Measurements from ENCODE around the gene KRTAP10-12. TPM values are rescaled to one million over a fixed set of nuclear protein-coding genes. Genes with fewer than 3 reads are reported as not detected.

Gene KRTAP10-12
- total RNA-seq, 1 experiment from 2014 or later = not detected

DNA sequence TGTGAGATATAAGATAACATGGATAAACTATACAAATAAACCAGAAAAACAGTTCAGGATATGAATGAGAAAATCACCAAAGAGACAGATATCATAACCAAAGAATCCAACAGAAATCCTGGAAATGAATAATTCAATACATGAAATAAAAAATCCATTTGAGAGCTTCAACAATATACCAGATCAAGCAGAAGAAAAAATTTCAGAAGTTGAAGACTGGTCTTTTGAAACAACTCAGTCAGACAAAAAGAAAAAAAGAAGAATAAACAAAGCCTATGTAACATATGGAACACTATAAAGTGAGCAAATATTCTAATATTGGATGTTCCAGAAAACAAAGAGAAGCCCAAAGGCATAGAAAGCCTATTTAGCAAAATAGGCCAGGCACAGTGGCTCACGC is 25.1 kb upstream of the KRTAP10-12 start:
- ChIA-PET POLR2A (no interaction called here), CTCF (no interaction called here)
- Mint-ChIP-seq H3K27ac (no peak overlapping the region), H3K4me1 (peaks cover 3% of the 10 kb centered on the region; the same call in 1 of the 2 replicates), H3K9me3 (peaks cover 54% of the 10 kb centered on the region), H3K27me3 (ENCODE audit: low read depth) (peaks cover 7% of the 10 kb centered on the region), H3K4me3 (no peak overlapping the region), H3K36me3 (peaks cover 47% of the 10 kb centered on the region)
- DNase-seq (ENCODE audit: low spot score) = no peak
- no peak for ATAC-seq
- TF ChIP-seq GTF2I (CRISPR knock-in tag; conservative IDR thresholded peaks at IDR 0.05) (no peak), CREM (CRISPR knock-in tag; IDR thresholded peaks at IDR 0.05) (no peak), ELF4 (CRISPR knock-in tag; IDR thresholded peaks at IDR 0.05; ENCODE audit: low read depth) (no peak), HMGA2 (CRISPR knock-in tag; IDR thresholded peaks at IDR 0.05) (no peak), ZNF138 (CRISPR knock-in tag; conservative IDR thresholded peaks at IDR 0.05) (no peak), FOXK1 (CRISPR knock-in tag; IDR thresholded peaks at IDR 0.05) (no peak), ZNF232 (CRISPR knock-in tag; IDR thresholded peaks at IDR 0.05) (no peak), GRHL2 (CRISPR knock-in tag; IDR thresholded peaks at IDR 0.05; ENCODE audit: insufficient replicate concordance, severe bottlenecking) (no peak)
- TF ChIP-seq, protein P1, sequence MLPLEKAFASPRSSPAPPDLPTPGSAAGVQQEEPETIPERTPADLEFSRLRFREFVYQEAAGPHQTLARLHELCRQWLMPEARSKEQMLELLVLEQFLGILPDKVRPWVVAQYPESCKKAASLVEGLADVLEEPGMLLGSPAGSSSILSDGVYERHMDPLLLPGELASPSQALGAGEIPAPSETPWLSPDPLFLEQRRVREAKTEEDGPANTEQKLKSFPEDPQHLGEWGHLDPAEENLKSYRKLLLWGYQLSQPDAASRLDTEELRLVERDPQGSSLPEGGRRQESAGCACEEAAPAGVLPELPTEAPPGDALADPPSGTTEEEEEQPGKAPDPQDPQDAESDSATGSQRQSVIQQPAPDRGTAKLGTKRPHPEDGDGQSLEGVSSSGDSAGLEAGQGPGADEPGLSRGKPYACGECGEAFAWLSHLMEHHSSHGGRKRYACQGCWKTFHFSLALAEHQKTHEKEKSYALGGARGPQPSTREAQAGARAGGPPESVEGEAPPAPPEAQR (CRISPR knock-in tag; IDR thresholded peaks at IDR 0.05) = no peak
- TF ChIP-seq, protein P2, sequence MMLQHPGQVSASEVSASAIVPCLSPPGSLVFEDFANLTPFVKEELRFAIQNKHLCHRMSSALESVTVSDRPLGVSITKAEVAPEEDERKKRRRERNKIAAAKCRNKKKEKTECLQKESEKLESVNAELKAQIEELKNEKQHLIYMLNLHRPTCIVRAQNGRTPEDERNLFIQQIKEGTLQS (CRISPR knock-in tag; conservative IDR thresholded peaks at IDR 0.05) = no peak
- TF ChIP-seq, protein P3, sequence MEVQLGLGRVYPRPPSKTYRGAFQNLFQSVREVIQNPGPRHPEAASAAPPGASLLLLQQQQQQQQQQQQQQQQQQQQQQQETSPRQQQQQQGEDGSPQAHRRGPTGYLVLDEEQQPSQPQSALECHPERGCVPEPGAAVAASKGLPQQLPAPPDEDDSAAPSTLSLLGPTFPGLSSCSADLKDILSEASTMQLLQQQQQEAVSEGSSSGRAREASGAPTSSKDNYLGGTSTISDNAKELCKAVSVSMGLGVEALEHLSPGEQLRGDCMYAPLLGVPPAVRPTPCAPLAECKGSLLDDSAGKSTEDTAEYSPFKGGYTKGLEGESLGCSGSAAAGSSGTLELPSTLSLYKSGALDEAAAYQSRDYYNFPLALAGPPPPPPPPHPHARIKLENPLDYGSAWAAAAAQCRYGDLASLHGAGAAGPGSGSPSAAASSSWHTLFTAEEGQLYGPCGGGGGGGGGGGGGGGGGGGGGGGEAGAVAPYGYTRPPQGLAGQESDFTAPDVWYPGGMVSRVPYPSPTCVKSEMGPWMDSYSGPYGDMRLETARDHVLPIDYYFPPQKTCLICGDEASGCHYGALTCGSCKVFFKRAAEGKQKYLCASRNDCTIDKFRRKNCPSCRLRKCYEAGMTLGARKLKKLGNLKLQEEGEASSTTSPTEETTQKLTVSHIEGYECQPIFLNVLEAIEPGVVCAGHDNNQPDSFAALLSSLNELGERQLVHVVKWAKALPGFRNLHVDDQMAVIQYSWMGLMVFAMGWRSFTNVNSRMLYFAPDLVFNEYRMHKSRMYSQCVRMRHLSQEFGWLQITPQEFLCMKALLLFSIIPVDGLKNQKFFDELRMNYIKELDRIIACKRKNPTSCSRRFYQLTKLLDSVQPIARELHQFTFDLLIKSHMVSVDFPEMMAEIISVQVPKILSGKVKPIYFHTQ (CRISPR knock-in tag; IDR thresholded peaks at IDR 0.05) = no peak
- TF ChIP-seq, protein P4, sequence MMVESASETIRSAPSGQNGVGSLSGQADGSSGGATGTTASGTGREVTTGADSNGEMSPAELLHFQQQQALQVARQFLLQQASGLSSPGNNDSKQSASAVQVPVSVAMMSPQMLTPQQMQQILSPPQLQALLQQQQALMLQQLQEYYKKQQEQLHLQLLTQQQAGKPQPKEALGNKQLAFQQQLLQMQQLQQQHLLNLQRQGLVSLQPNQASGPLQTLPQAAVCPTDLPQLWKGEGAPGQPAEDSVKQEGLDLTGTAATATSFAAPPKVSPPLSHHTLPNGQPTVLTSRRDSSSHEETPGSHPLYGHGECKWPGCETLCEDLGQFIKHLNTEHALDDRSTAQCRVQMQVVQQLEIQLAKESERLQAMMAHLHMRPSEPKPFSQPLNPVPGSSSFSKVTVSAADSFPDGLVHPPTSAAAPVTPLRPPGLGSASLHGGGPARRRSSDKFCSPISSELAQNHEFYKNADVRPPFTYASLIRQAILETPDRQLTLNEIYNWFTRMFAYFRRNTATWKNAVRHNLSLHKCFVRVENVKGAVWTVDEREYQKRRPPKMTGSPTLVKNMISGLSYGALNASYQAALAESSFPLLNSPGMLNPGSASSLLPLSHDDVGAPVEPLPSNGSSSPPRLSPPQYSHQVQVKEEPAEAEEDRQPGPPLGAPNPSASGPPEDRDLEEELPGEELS (CRISPR knock-in tag; IDR thresholded peaks at IDR 0.05) = no peak
- TF ChIP-seq, protein P5, sequence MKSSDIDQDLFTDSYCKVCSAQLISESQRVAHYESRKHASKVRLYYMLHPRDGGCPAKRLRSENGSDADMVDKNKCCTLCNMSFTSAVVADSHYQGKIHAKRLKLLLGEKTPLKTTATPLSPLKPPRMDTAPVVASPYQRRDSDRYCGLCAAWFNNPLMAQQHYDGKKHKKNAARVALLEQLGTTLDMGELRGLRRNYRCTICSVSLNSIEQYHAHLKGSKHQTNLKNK (CRISPR knock-in tag; IDR thresholded peaks at IDR 0.05) = no peak
- TF ChIP-seq, protein P6, sequence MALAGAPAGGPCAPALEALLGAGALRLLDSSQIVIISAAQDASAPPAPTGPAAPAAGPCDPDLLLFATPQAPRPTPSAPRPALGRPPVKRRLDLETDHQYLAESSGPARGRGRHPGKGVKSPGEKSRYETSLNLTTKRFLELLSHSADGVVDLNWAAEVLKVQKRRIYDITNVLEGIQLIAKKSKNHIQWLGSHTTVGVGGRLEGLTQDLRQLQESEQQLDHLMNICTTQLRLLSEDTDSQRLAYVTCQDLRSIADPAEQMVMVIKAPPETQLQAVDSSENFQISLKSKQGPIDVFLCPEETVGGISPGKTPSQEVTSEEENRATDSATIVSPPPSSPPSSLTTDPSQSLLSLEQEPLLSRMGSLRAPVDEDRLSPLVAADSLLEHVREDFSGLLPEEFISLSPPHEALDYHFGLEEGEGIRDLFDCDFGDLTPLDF (CRISPR knock-in tag; IDR thresholded peaks at IDR 0.05) = no peak
- TF ChIP-seq, protein P7, sequence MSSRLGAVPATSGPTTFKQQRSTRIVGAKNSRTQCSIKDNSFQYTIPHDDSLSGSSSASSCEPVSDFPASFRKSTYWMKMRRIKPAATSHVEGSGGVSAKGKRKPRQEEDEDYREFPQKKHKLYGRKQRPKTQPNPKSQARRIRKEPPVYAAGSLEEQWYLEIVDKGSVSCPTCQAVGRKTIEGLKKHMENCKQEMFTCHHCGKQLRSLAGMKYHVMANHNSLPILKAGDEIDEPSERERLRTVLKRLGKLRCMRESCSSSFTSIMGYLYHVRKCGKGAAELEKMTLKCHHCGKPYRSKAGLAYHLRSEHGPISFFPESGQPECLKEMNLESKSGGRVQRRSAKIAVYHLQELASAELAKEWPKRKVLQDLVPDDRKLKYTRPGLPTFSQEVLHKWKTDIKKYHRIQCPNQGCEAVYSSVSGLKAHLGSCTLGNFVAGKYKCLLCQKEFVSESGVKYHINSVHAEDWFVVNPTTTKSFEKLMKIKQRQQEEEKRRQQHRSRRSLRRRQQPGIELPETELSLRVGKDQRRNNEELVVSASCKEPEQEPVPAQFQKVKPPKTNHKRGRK (CRISPR knock-in tag; IDR thresholded peaks at IDR 0.05; ENCODE audit: borderline replicate concordance) = no peak
- TF ChIP-seq, protein P8, sequence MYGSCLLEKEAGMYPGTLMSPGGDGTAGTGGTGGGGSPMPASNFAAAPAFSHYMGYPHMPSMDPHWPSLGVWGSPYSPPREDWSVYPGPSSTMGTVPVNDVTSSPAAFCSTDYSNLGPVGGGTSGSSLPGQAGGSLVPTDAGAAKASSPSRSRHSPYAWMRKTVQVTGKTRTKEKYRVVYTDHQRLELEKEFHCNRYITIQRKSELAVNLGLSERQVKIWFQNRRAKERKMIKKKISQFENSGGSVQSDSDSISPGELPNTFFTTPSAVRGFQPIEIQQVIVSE (CRISPR knock-in tag; IDR thresholded peaks at IDR 0.05; ENCODE audit: borderline replicate concordance) = no peak
